ENCODE measurements around the gene GYS2.

DNA sequence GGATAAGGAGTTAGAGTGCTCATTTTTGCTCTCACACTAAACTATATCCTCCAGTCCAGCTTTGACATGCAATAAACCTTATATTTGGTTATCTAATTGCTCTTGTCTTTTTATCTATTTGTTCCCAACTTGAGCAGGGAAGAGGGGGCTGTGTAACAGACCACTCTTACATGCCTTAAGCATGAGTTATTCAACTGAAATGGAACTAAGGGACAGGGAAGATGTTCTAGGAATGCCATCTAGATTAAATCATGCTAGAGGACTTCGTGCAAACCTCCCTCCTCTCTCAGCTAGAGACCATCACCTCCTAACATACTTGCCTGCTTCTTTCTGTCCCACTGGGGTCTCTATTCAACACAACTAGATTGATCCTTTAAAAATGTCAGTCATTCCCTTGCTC lies 57.9 kb downstream of the GYS2 start:
- no peak for TF ChIP-seq POLR2A (IDR thresholded peaks at IDR 0.05; ENCODE audit: low read length)
- no peak for TF ChIP-seq GATA1 (IDR thresholded peaks at IDR 0.05; ENCODE audit: low read depth, low read length)
